ENCODE results near the gene PRKCH. TPM values are rescaled to one million over a fixed set of nuclear protein-coding genes. Genes with fewer than 3 reads are reported as not detected.
A peak's percentile ranks its signal among the peaks of the same experiment; 100 is the strongest.

The PRKCH gene
- polyA plus RNA-seq, 3 donors = 3.6 to 6.2 (median 5.4) TPM

GRCh38 chr14:61510736-61511557 is 189.6 kb downstream of the PRKCH start:
- no peak overlapping the region for H3K4me3 Mint-ChIP-seq
- no peak overlapping the region for H2AFZ ChIP-seq (ENCODE audit: insufficient read depth, low read depth, low read length, poor library complexity, severe bottlenecking)
- no peaks in the 10 kb centered on the region for H4K20me1 ChIP-seq (ENCODE audit: insufficient read depth, low read length)
- H3K4me3 ChIP-seq (replicated peaks in 1 of 3; ENCODE audit: low read depth in 2 of 3, low read length in 3 of 3) = no peak overlapping the region
- H3K36me3 Mint-ChIP-seq = peaks cover 11 to 17% of the 10 kb centered on the region in 2 donors
- no peak overlapping the region for H3K27ac ChIP-seq (ENCODE audit: low read depth in 1 of 2, low read length in 2 of 2)
- H3K27me3 Mint-ChIP-seq (ENCODE audit: low read depth in 3 of 3) = no peaks in the 10 kb centered on the region
- no peaks in the 10 kb centered on the region for H3K9me3 ChIP-seq (replicated peaks in 1 of 2; ENCODE audit: control insufficient read depth in 1 of 2, insufficient read depth in 1 of 2, low read length in 2 of 2)
- TF ChIP-seq, protein P1, sequence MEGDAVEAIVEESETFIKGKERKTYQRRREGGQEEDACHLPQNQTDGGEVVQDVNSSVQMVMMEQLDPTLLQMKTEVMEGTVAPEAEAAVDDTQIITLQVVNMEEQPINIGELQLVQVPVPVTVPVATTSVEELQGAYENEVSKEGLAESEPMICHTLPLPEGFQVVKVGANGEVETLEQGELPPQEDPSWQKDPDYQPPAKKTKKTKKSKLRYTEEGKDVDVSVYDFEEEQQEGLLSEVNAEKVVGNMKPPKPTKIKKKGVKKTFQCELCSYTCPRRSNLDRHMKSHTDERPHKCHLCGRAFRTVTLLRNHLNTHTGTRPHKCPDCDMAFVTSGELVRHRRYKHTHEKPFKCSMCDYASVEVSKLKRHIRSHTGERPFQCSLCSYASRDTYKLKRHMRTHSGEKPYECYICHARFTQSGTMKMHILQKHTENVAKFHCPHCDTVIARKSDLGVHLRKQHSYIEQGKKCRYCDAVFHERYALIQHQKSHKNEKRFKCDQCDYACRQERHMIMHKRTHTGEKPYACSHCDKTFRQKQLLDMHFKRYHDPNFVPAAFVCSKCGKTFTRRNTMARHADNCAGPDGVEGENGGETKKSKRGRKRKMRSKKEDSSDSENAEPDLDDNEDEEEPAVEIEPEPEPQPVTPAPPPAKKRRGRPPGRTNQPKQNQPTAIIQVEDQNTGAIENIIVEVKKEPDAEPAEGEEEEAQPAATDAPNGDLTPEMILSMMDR (IDR thresholded peaks at IDR 0.05) = no peak
- no peak for DNase-seq
- no peak overlapping the region for H3K4me2 ChIP-seq (replicated peaks; ENCODE audit: extremely low read depth, low read length, poor library complexity, severe bottlenecking)
- WGBS (ENCODE audit: insufficient coverage) = 93% methylated on average over 3 of the region's 6 CpGs
- H3K4me1 Mint-ChIP-seq = peaks cover 32% of the 10 kb centered on the region
- H3K36me3 ChIP-seq (replicated peaks in 1 of 2; ENCODE audit: control insufficient read depth in 1 of 2, insufficient read depth in 2 of 2, low read length in 2 of 2) = no peaks in the 10 kb centered on the region
- no peaks in the 10 kb centered on the region for H3K79me2 ChIP-seq (ENCODE audit: insufficient read depth, low read length)
- H3K27me3 ChIP-seq (ENCODE audit: control insufficient read depth in 2 of 2, insufficient read depth in 2 of 2, low read length in 2 of 2) = no peaks in the 10 kb centered on the region
- H3K9ac ChIP-seq (ENCODE audit: insufficient read depth, low read length, poor library complexity, severe bottlenecking) = no peak overlapping the region
- H3K27ac Mint-ChIP-seq = peak overlapping the region in 3 of 7 donors; percentile 12 to 68 (median 28)
- H3K9me3 Mint-ChIP-seq = no peaks in the 10 kb centered on the region
- H3K4me1 ChIP-seq (ENCODE audit: control insufficient read depth in 1 of 2, insufficient read depth in 2 of 2, low read length in 2 of 2) = peaks cover 10 to 13% of the 10 kb centered on the region in 2 donors
- intact Hi-C loops (cut with micrococcal nuclease) = no loop called here

GRCh38 chr14:61511558-61511948 is 190.2 kb downstream of the PRKCH start:
- DNase-seq = no peak
- H3K9ac ChIP-seq (ENCODE audit: insufficient read depth, low read length, poor library complexity, severe bottlenecking) = no peak overlapping the region
- Mint-ChIP-seq H3K27me3 (ENCODE audit: low read depth in 3 of 3) (no peaks in the 10 kb centered on the region), H3K27ac (peak overlapping the region in 2 of 7 donors; percentile 28 to 68), H3K36me3 (peaks cover 11% of the 10 kb centered on the region in 2 donors), H3K9me3 (no peaks in the 10 kb centered on the region), H3K4me3 (no peak overlapping the region), H3K4me1 (peaks cover 32% of the 10 kb centered on the region)
- H4K20me1 ChIP-seq (ENCODE audit: insufficient read depth, low read length) = no peaks in the 10 kb centered on the region
- H3K36me3 ChIP-seq (replicated peaks in 1 of 2; ENCODE audit: control insufficient read depth in 1 of 2, insufficient read depth in 2 of 2, low read length in 2 of 2) = no peaks in the 10 kb centered on the region
- no peak overlapping the region for H3K4me2 ChIP-seq (replicated peaks; ENCODE audit: extremely low read depth, low read length, poor library complexity, severe bottlenecking)
- WGBS (ENCODE audit: insufficient coverage) = 100% methylated on average over 2 of the region's 6 CpGs
- peaks cover 10 to 13% of the 10 kb centered on the region in 2 donors for H3K4me1 ChIP-seq (ENCODE audit: control insufficient read depth in 1 of 2, insufficient read depth in 2 of 2, low read length in 2 of 2)
- no peaks in the 10 kb centered on the region for H3K9me3 ChIP-seq (replicated peaks in 1 of 2; ENCODE audit: control insufficient read depth in 1 of 2, insufficient read depth in 1 of 2, low read length in 2 of 2)
- no peaks in the 10 kb centered on the region for H3K27me3 ChIP-seq (ENCODE audit: control insufficient read depth in 2 of 2, insufficient read depth in 2 of 2, low read length in 2 of 2)
- intact Hi-C loops (cut with micrococcal nuclease) = no loop called here
- no peaks in the 10 kb centered on the region for H3K79me2 ChIP-seq (ENCODE audit: insufficient read depth, low read length)
- no peak overlapping the region for H3K27ac ChIP-seq (ENCODE audit: low read depth in 1 of 2, low read length in 2 of 2)
- H2AFZ ChIP-seq (ENCODE audit: insufficient read depth, low read depth, low read length, poor library complexity, severe bottlenecking) = no peak overlapping the region
- TF ChIP-seq, protein P1 (IDR thresholded peaks at IDR 0.05) = no peak
- H3K4me3 ChIP-seq (replicated peaks in 1 of 3; ENCODE audit: low read depth in 2 of 3, low read length in 3 of 3) = no peak overlapping the region

Measured in CD14-positive monocyte (primary cell).